ENCODE results near the gene SSX2IP. TPM values are rescaled to one million over a fixed set of nuclear protein-coding genes. Genes with fewer than 3 reads are reported as not detected.

The SSX2IP gene
- total RNA-seq, 4 donors from 2014 or later, result 3.6 to 5.5 (median 4.8) TPM

GRCh38 chr1:84672080-84672854, 18.0 kb downstream of the SSX2IP start:
- H3K27me3 ChIP-seq, result no peaks in the 10 kb centered on the region
- no peak overlapping the region for H3K4me3 ChIP-seq
- no peaks in the 10 kb centered on the region for H3K9me3 ChIP-seq
- no peak overlapping the region for H3K27ac ChIP-seq
- H3K36me3 ChIP-seq, result no peaks in the 10 kb centered on the region
- no peaks in the 10 kb centered on the region for H3K4me1 ChIP-seq
- TF ChIP-seq EP300 (IDR thresholded peaks at IDR 0.05), result no peak
- WGBS, 2 donors, result 78 to 89% methylated on average over 3 of the region's 3 CpGs
- DNase-seq (ENCODE audit: low spot score in 2 of 2), result no peak

DNA sequence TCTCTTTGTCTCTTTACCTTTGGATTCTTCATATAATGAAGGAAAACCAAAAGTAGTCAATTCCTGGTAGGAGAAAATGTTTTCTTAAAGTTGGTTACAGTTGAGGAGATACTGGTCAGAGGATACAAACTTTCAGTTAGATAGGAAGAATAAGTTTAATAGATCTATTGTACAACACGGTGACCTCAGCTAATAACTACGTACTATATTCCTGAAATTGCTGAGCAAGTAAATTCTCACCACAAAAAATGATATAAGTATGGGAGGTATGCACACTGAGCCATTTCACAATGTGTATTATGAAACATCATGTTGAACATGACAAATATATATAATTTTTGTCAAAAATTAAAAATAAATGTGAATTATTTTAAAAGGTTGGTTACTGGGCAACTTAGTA, 20.4 kb downstream of the SSX2IP start:
- no peak for DNase-seq (ENCODE audit: low spot score in 2 of 2)
- TF ChIP-seq EP300 (IDR thresholded peaks at IDR 0.05), result no peak
- no peak for TF ChIP-seq CTCF (IDR thresholded peaks at IDR 0.05)
- no peak for TF ChIP-seq POLR2A (IDR thresholded peaks at IDR 0.05)

DNA sequence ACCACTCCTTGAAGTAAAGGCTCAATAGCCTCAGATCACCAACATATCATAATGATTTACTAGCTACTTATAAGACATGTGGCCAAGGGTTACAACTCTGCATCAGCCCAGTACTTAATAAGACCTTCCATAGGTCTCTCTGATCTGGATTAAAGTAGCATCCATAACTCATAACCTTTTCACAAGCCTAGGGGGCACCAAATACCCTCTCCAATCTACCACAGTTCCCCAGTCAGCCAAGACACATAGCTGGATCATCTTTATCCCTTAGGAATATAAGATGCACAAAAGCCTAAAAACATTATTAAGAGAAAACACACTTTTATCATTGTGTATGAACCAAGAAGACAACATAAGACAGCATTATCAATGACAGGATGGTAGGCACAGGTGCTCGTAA, 22.1 kb downstream of the SSX2IP start:
- Histone ChIP-seq H3K4me1 (no peaks in the 10 kb centered on the region), H3K9me3 (no peaks in the 10 kb centered on the region), H3K27ac (no peak overlapping the region), H3K4me3 (no peak overlapping the region), H3K27me3 (no peaks in the 10 kb centered on the region), H3K36me3 (no peaks in the 10 kb centered on the region)
- DNase-seq (ENCODE audit: low spot score in 2 of 2), result peak in 1 of 2 donors; percentile 12
- TF ChIP-seq CTCF (IDR thresholded peaks at IDR 0.05) (no peak), POLR2A (IDR thresholded peaks at IDR 0.05) (no peak), EP300 (IDR thresholded peaks at IDR 0.05) (no peak)
- WGBS, 2 donors, result 93% methylated on average over 1 of the region's 1 CpG

More for the DNA sequence above, 20.4 kb downstream of the SSX2IP start:
- H3K9me3 ChIP-seq, result no peaks in the 10 kb centered on the region
- no peaks in the 10 kb centered on the region for H3K36me3 ChIP-seq
- WGBS, 2 donors, result 57 to 67% methylated on average over 2 of the region's 2 CpGs
- no peaks in the 10 kb centered on the region for H3K27me3 ChIP-seq
- no peak overlapping the region for H3K27ac ChIP-seq
- no peak overlapping the region for H3K4me3 ChIP-seq
- H3K4me1 ChIP-seq, result no peaks in the 10 kb centered on the region

- Histone ChIP-seq H3K27me3 (no peaks in the 10 kb centered on the region), H3K9me3 (no peaks in the 10 kb centered on the region), H3K4me3 (no peak overlapping the region), H3K36me3 (peaks cover 0 to 4% (median 0%) of the 10 kb centered on the region in 3 donors), H3K4me1 (no peaks in the 10 kb centered on the region), H3K27ac (no peak overlapping the region)
- 93 to 97% methylated on average over 3 of the region's 3 CpGs for WGBS, 2 donors
- TF ChIP-seq POLR2A (IDR thresholded peaks at IDR 0.05), result no peak
- no peak for TF ChIP-seq EP300 (IDR thresholded peaks at IDR 0.05)
- no peak for TF ChIP-seq CTCF (IDR thresholded peaks at IDR 0.05)
- no peak for DNase-seq (ENCODE audit: low spot score in 2 of 2)
Observed at GRCh38 chr1:84665703-84666317, 24.5 kb downstream of the SSX2IP start.

- 88 to 93% methylated on average over 2 of the region's 2 CpGs for WGBS, 2 donors
- no peaks in the 10 kb centered on the region for H3K4me1 ChIP-seq
- H3K4me3 ChIP-seq, result no peak overlapping the region
- H3K9me3 ChIP-seq, result no peaks in the 10 kb centered on the region
- peaks cover 0 to 51% (median 0%) of the 10 kb centered on the region in 3 donors for H3K36me3 ChIP-seq
- TF ChIP-seq POLR2A (IDR thresholded peaks at IDR 0.05) (no peak), EP300 (IDR thresholded peaks at IDR 0.05) (no peak), CTCF (IDR thresholded peaks at IDR 0.05) (no peak)
- DNase-seq (ENCODE audit: low spot score in 2 of 2), result no peak
- no peaks in the 10 kb centered on the region for H3K27me3 ChIP-seq
- no peak overlapping the region for H3K27ac ChIP-seq
Observed at GRCh38 chr1:84653130-84653677, 37.1 kb downstream of the SSX2IP start.
